GM18505 (cell line): ENCODE data around the gene STIM2.
A peak's percentile ranks its signal among the peaks of the same experiment; 100 is the strongest.
"Not testable (repeated sequence)": the region's sequence is repeated elsewhere in the genome, so short reads cannot be mapped to it uniquely, and the experiment has no call there.

Experiments used
- ATAC-seq: cut with Tn5 transposase; IDR thresholded peaks from one replicate; pipeline ENCODE4 v1.9.1; 2021; ENCODE audit not compliant: unreplicated experiment
- POLR2A ChIP-seq: IDR thresholded peaks from 4 replicates; pipeline ENCODE4 v1.6.1; 2011; ENCODE audit warnings: borderline replicate concordance; ENCODE audit not compliant: insufficient read depth, insufficient read length; ENCODE audit errors: extremely low read depth

STIM2 gene

GRCh38 chr4:26860157-26860921 is at the start of gene STIM2:
STIM2 (plus strand) TSS chr4:26860841.
- peak; percentile 64 for ATAC-seq
- peak; percentile 78 for TF ChIP-seq POLR2A

DNA sequence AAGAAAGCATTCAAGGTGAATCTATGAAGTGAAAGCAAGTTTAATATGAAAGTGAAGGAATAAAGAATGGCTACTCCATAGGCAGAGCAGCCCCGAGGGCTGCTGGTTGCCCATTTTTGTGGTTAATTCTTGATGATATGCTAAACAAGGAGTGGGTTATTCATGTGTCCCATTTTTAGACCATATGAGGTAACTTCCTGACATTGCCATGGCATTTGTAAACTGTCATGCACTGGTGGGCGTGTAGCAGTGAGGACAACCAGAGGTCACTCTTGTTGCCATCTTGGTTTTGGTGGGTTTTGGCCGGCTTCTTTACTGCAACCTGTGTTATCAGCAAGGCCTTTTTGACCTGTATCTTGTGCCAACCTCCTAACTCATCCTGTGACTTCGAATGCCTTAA is 49.1 kb upstream of the STIM2 start:
- ATAC-seq, result not testable (repeated sequence)

- ATAC-seq, result no peak
- TF ChIP-seq POLR2A, result no peak
These were observed 48.5 kb upstream of the STIM2 start for GRCh38 chr4:26812049-26812714.

DNA sequence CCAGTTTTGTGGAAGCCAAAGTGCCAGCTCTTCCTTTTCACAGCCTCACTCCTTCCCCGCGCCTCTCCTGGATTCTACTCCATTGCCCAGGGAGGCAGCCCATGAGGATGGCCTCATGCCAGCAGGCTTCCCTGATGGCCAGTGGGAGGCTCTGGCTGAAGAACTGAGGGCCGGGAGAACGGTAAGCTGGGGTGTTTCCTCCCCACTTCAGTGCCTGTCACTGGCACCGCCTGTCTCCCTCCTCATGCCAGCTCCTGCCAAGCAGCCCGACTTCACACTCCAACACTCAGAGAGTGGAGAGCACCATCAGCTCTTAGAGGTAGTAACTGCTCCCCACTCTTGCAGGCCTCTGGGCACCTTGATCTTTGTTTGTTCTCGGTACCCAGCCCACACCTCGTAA is 46.9 kb upstream of the STIM2 start:
- no peak for ATAC-seq
- TF ChIP-seq POLR2A, result no peak

DNA sequence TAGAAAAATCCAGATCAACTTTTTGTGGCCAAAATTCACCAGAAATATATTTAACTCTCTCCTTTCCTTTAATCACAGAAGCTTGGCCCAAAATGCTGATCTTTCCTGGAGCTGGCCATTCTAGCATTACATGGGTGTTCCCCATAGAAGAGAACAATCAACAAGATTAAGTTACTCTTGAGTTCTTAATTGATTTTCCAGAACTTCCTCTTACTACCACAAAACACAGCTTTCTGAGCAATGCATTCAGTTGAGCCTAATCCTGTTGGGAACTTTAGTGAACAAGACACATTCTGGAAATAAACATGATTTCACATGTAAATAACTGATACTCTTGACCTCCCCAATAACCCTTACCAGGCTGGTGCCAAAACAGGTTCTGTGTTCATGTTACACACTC is 45.4 kb upstream of the STIM2 start:
- ATAC-seq, result no peak
- no peak for TF ChIP-seq POLR2A

- no peak for TF ChIP-seq POLR2A
- ATAC-seq, result no peak
These were observed 44.9 kb upstream of the STIM2 start for GRCh38 chr4:26815706-26816105.

DNA sequence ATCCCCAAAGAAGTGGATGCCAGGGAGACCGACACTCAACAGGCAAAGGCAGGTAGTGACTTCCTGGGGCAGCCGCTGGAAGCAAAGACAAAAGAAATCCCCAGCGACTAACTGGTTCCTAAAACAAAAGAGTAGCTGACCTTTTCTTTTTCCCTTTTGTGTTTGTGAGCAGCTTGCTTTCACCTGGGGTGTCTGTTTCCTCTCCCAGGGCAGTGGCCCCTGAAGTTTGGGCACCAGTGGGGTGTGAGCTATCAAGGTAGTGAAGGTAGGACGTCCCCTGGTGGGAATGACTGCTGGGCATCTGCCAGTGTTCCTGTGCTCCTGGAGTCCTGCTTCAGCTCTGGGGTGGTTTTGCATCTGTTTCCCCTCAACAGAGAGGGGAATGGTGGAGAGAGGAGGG is 41.6 kb upstream of the STIM2 start:
- no peak for TF ChIP-seq POLR2A
- ATAC-seq, result no peak

DNA sequence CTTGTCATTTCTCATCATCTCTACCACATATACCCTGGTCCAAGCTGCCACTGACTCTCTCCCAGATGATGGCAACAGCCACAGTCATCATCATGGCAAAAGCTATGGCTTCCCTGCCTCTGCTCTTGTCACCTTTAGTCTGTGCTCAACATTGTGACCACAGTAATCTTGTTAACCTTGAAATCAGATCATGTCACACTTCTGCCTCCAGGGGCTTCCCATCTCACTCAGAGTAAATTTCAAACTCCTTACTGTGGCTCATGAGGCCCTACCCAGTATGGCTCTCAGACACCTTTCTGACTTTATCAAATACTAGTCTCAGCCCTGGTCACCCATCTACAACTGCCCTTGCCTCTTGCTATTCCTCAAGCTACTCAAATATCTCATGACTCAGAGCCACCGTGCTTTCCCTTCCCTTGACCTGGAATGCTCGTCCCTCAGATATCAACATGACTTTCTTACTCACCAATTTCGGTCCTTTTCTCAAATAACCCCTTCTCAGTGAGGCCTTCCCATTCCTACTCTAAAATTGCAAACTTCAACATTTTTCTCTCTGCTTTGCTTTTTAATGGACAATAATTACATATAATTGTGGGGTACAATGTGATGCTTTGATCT is 41.1 kb upstream of the STIM2 start:
- TF ChIP-seq POLR2A, result no peak
- no peak for ATAC-seq

DNA sequence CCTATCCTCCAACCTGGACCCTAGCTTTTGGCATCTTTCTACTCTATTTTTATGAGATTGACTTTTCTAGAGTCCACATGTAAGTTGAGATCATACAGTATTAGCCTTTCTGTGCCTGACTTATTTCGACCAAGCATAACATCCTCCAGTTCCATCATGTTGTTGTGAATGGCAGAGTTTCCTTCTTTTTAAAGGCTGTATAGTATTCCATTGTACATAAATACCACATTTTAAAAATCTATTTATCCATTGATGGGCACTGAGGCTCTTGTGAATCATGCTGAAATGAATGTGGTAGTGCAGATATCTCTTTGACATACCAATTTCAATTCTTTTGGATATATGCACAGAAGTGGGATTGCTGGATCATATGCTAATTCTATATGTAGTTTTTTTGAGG is 40.3 kb upstream of the STIM2 start:
- TF ChIP-seq POLR2A, result no peak
- no peak for ATAC-seq

- no peak for ATAC-seq
- TF ChIP-seq POLR2A, result no peak
These were observed 39.6 kb upstream of the STIM2 start for GRCh38 chr4:26821031-26821430.

DNA sequence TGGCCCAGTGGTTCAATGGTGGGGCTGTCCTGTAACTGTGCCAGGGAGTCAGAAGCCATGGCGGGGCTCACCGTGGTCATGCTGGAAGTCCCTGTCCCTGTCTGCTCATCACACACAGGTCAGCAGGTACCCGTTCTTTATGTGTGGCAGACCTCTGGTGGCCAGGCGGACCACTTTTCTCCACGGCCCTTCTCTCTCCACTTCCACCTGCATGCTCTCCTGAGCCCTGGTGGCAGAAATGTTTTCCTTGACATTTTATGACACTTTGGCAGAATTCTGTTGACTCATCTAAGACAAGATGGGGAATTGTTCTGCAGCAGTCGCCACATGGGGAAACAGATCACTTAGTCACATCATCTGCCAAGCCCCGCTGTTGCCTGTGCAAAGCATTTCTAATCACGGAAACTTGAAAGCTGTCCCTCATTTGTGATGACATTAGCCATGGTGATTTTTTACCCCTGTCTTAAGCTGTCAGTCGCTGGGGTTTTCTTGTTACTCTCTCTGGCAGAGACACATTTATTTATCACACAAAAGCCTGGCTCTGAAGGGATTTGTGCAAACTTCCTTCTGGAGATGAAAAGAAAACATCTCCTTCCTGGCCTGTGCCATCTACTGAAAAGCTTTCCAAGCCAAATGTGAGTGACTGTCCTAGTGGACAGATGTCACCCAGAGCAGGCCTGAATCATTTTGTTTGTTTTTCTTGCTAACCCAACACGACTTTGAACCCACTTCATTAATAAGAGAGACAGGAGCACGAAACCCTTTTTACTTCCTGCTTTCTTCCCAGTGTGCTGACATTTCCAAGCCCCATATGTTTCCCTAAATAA is 38.8 kb upstream of the STIM2 start:
- TF ChIP-seq POLR2A, result no peak
- no peak for ATAC-seq

DNA sequence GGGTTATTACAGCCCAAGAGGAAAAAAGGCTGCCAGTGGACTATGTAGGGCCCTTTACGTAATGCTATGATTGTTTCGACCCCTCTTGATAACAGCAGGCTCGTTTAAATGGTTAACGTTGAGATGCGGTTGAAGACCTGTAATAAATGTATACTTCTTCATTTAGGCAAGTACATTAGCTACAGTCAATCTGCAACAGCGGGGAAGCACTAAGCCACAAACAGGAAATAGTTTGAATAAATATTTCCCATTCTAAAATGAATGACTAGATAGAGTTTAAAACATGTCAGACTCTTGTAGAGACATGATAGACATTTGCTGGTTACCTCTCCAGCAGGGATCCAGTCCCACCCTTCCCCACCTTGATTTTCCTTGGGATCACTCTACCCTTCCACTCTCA is 38.1 kb upstream of the STIM2 start:
- peak; percentile 46 for ATAC-seq
- TF ChIP-seq POLR2A, result no peak

GRCh38 chr4:26822974-26823373 is 37.7 kb upstream of the STIM2 start:
- ATAC-seq, result not testable (repeated sequence)
